HepG2 (cell line): ENCODE results near the gene JPT1. TPM values are rescaled to one million over a fixed set of nuclear protein-coding genes. Genes with fewer than 3 reads are reported as not detected.

Experiments
- ATAC-seq: fragments of 200-7000 bp; cut with Tn5 transposase; 3 replicates; pipeline ENCODE4 v1.9.1; 2020; ENCODE audit warnings: mild to moderate bottlenecking, moderate library complexity
- BruUV-seq: library from RNA; stranded (reverse); fragments of 400-500 nt; replicated peaks from 2 replicates; lab custom pipeline; 2021; lab: Mats Ljungman, UMichigan
- CTCF ChIA-PET: fragments of 300-600 bp; formaldehyde crosslinking; extraction: SDS; loops from one replicate; lab custom pipeline; 2021; ENCODE audit warnings: low total read pairs, inconsistent platforms, low intra/inter-chr PET ratio; lab: Yijun Ruan, JAX
- POLR2A ChIA-PET: fragments of 350-600 bp; sonication (Branson Sonifier 250); formaldehyde crosslinking; loops from one replicate; lab custom pipeline; 2020; ENCODE audit warnings: antibody characterized with exemption, inconsistent platforms; lab: Yijun Ruan, JAX
- DNase-seq: peaks from one replicate; pipeline ENCODE4 v3.0.0-alpha.2; 2015; ENCODE audit warnings: low spot score
- FAIRE-seq: peaks from 3 replicates; lab custom pipeline; 2011; peaks lifted over from hg19 to GRCh38; lab: Jason Lieb, UNC
- H2AFZ ChIP-seq: one replicate; pipeline ENCODE4 v1.6.1; 2011; ENCODE audit warnings: low read length, inconsistent platforms
- H3K27ac ChIP-seq: fragments of 300-600 bp; 3 replicates; pipeline ENCODE4 v1.8.0; 2011; ENCODE audit warnings: mixed run types, mild to moderate bottlenecking, mixed read lengths, low read length, inconsistent platforms; ENCODE audit not compliant: insufficient read depth; ENCODE audit errors: extremely low read length
- H3K27me3 ChIP-seq, 2 experiments: fragments of 200-600 bp in 1 of 2; 2 replicates in 1 of 2; 3 replicates in 1 of 2; pipeline versions ENCODE4 v1.6.0 to v1.8.0; 2011; ENCODE audit warnings: low read length in 2 of 2, mild to moderate bottlenecking in 2 of 2, moderate library complexity in 2 of 2, inconsistent platforms in 1 of 2; ENCODE audit not compliant: insufficient read depth in 2 of 2, control insufficient read depth in 1 of 2
- H3K36me3 ChIP-seq, 2 experiments: fragments of 200-600 bp in 1 of 2; replicated peaks in 1 of 2; 2 replicates in 1 of 2; 3 replicates in 1 of 2; pipeline versions ENCODE4 v1.5.1 to v1.8.0; 2011; ENCODE audit warnings: low read length in 2 of 2, inconsistent platforms in 1 of 2; ENCODE audit not compliant: insufficient read depth in 2 of 2, control insufficient read depth in 1 of 2
- H3K4me1 ChIP-seq: 2 replicates; pipeline ENCODE4 v1.5.1; 2012; ENCODE audit warnings: low read length, inconsistent platforms; ENCODE audit not compliant: insufficient read depth
- H3K4me2 ChIP-seq: 2 replicates; pipeline ENCODE4 v1.6.0; 2011; ENCODE audit warnings: low read depth, low read length, inconsistent platforms
- H3K4me3 ChIP-seq, 3 experiments: fragments of 200-600 bp in 1 of 3; sonication (generic), shearing (Covaris generic) in 1 of 3; replicated peaks in 1 of 3; 2 replicates each; pipeline ENCODE4 v1.5.1; 2011 to 2016; ENCODE audit warnings: low read length in 3 of 3, inconsistent platforms in 2 of 3, low read depth in 2 of 3, mild to moderate bottlenecking in 2 of 3, control low read depth in 1 of 3, mixed read lengths in 1 of 3; ENCODE audit not compliant: insufficient read depth in 1 of 3
- H3K79me2 ChIP-seq: one replicate; pipeline ENCODE4 v1.6.1; 2011; ENCODE audit warnings: low read length, inconsistent platforms; ENCODE audit not compliant: insufficient read depth
- H3K9ac ChIP-seq: 2 replicates; pipeline ENCODE4 v1.6.0; 2011; ENCODE audit warnings: mild to moderate bottlenecking, low read depth, low read length, inconsistent platforms; ENCODE audit not compliant: insufficient read depth
- H3K9me3 ChIP-seq: 2 replicates; pipeline ENCODE4 v1.5.1; 2012; ENCODE audit warnings: mild to moderate bottlenecking, low read length
- H4K20me1 ChIP-seq: 2 replicates; pipeline ENCODE4 v1.6.0; 2011; ENCODE audit warnings: inconsistent platforms, mild to moderate bottlenecking, low read length, moderate library complexity; ENCODE audit not compliant: insufficient read depth
- CEBPG ChIP-seq: IDR thresholded peaks from 2 replicates; pipeline ENCODE4 v1.6.1; 2016
- GATAD1 ChIP-seq: IDR thresholded peaks from 2 replicates; pipeline ENCODE4 v1.6.1; 2016; ENCODE audit warnings: missing genetic modification reagents, missing compliant biosample characterization
- MYC ChIP-seq: sonication (generic); formaldehyde crosslinking; IDR thresholded peaks from 2 replicates; pipeline ENCODE4 v1.9.0; 2021; ENCODE audit warnings: missing genetic modification reagents, borderline replicate concordance
- NFYB ChIP-seq: sonication (generic); formaldehyde crosslinking; IDR thresholded peaks from 2 replicates; pipeline ENCODE4 v1.4.0; 2020; ENCODE audit warnings: missing genetic modification reagents
- PHF20 ChIP-seq: sonication (generic); formaldehyde crosslinking; IDR thresholded peaks from 2 replicates; pipeline ENCODE4 v1.5.0; 2020; ENCODE audit warnings: mild to moderate bottlenecking, missing genetic modification reagents
- PPARG ChIP-seq: conservative IDR thresholded peaks from 2 replicates; pipeline ENCODE4 v1.6.1; 2016; ENCODE audit warnings: missing biosample characterization, missing genetic modification reagents
- SATB2 ChIP-seq: sonication (generic); formaldehyde crosslinking; IDR thresholded peaks from 2 replicates; pipeline ENCODE4 v1.5.0; 2020; ENCODE audit warnings: missing genetic modification reagents
- SCMH1 ChIP-seq: sonication (generic); formaldehyde crosslinking; IDR thresholded peaks from 2 replicates; pipeline ENCODE4 v1.9.0; 2021; ENCODE audit warnings: missing genetic modification reagents, mild to moderate bottlenecking, borderline replicate concordance
- ZBTB37 ChIP-seq: sonication (generic); formaldehyde crosslinking; IDR thresholded peaks from 2 replicates; pipeline ENCODE4 v1.4.0; 2020; ENCODE audit warnings: mild to moderate bottlenecking, missing genetic modification reagents
- ZBTB8A ChIP-seq: sonication (generic); formaldehyde crosslinking; IDR thresholded peaks from 2 replicates; pipeline ENCODE4 v1.4.0; 2020; ENCODE audit warnings: mild to moderate bottlenecking, low read depth, missing genetic modification reagents, borderline replicate concordance
- ZEB1 ChIP-seq: IDR thresholded peaks from 2 replicates; pipeline ENCODE4 v1.6.1; 2012; ENCODE audit warnings: mild to moderate bottlenecking, low read depth, inconsistent platforms; ENCODE audit not compliant: insufficient replicate concordance
- ZNF292 ChIP-seq: sonication (generic); formaldehyde crosslinking; IDR thresholded peaks from 2 replicates; pipeline ENCODE4 v1.8.1; 2022; ENCODE audit warnings: mild to moderate bottlenecking, low read depth, missing genetic modification reagents, borderline replicate concordance
- ZNF30 ChIP-seq: sonication (generic); formaldehyde crosslinking; IDR thresholded peaks from 2 replicates; pipeline ENCODE4 v1.5.0; 2020; ENCODE audit warnings: mild to moderate bottlenecking, missing genetic modification reagents
- ZNF333 ChIP-seq: sonication (generic); formaldehyde crosslinking; IDR thresholded peaks from 2 replicates; pipeline ENCODE4 v1.4.0; 2020; ENCODE audit warnings: mild to moderate bottlenecking, missing genetic modification reagents, borderline replicate concordance
- ZNF564 ChIP-seq: sonication (generic); formaldehyde crosslinking; IDR thresholded peaks from 2 replicates; pipeline ENCODE4 v1.8.1; 2023; ENCODE audit warnings: mild to moderate bottlenecking, missing genetic modification reagents
- ZNF576 ChIP-seq: sonication (generic); formaldehyde crosslinking; IDR thresholded peaks from 2 replicates; pipeline ENCODE4 v1.4.0; 2020; ENCODE audit warnings: mild to moderate bottlenecking, missing genetic modification reagents
- ZNF724P ChIP-seq: sonication (generic); formaldehyde crosslinking; IDR thresholded peaks from 2 replicates; pipeline ENCODE4 v1.8.0; 2022; ENCODE audit warnings: missing genetic modification reagents, borderline replicate concordance
- ZNF747 ChIP-seq: sonication (generic); formaldehyde crosslinking; IDR thresholded peaks from 2 replicates; pipeline ENCODE4 v1.8.1; 2023; ENCODE audit warnings: missing genetic modification reagents, mild to moderate bottlenecking, borderline replicate concordance
- ZNF775 ChIP-seq: sonication (generic); formaldehyde crosslinking; IDR thresholded peaks from 2 replicates; pipeline ENCODE4 v1.4.0; 2020; ENCODE audit warnings: missing genetic modification reagents, mild to moderate bottlenecking, moderate library complexity, borderline replicate concordance
- WGBS: methylation state at CpG from one replicate; pipeline ENCODE4 v1.1.6; 2017; ENCODE audit warnings: low lambda C conversion rate; 5-methylcytosine and 5-hydroxymethylcytosine counted together
- in situ Hi-C: cut with HindIII; loops from 2 replicates; pipeline ENCODE4 v1.10.0; 2017; ENCODE audit warnings: low pct_unique_long_range_greater_than_20kb; ENCODE audit not compliant: extremely low pct_ligation_motif_present
- intact Hi-C: fragments of 100-400 bp; cut with micrococcal nuclease; formaldehyde crosslinking; loops from one replicate; pipeline ENCODE4 v1.10.0; 2022; ENCODE audit not compliant: unreplicated experiment
- polyA plus RNA-seq, 8 experiments: library from polyadenylated mRNA; depleted of rRNA in 3 of 8; stranded (reverse) in 7 of 8; unstranded in 1 of 8; fragments of >200 nt; fragmentation: Illumina TruSeq in 4 of 8; extraction: Trizol in 4 of 8; gene quantifications; 2 replicates each; pipeline versions ENCODE4 v1.2.1 to v1.2.3, GENCODE V29; 2011 to 2016; ENCODE audit warnings: low read depth in 4 of 8, missing spikeins in 1 of 8, mixed read lengths in 1 of 8; ENCODE audit not compliant: insufficient read depth in 1 of 8
- total RNA-seq, 5 experiments: library from RNA; depleted of rRNA; stranded (reverse); fragments of >200 nt; fragmentation: Illumina TruSeq; extraction: Trizol; gene quantifications; 2 replicates each; pipeline ENCODE4 v1.2.3, GENCODE V29; 2016; ENCODE audit warnings: low read depth in 1 of 5
- TF ChIP-seq, protein P1 (sequence below): sonication (generic); formaldehyde crosslinking; IDR thresholded peaks from 2 replicates; pipeline ENCODE4 v1.5.1; 2020; ENCODE audit warnings: mild to moderate bottlenecking, missing genetic modification reagents, moderate library complexity

The JPT1 gene
- total and polyA plus RNA-seq, 2 of the 13 experiments (the other 11 are each of a cell fraction or from before 2014, with no cell fraction given): 43.3 to 256 TPM

GRCh38 chr17:75110234-75110937, 43.9 kb downstream of the JPT1 start:
- FAIRE-seq (peak; percentile 18), ATAC-seq (peak; percentile 17), DNase-seq (no peak)
- H3K79me2 ChIP-seq: peaks cover 8% of the 10 kb centered on the region
- peak overlapping the region; percentile 82 for H2AFZ ChIP-seq
- H3K36me3 ChIP-seq: peaks cover 0 to 3% of the 10 kb centered on the region in 2 experiments; a peak in 3 of 5 replicates
- no peaks in the 10 kb centered on the region for H3K9me3 ChIP-seq
- peak overlapping the region; percentile 69 to 87 (median 79) for H3K4me3 ChIP-seq
- POLR2A ChIA-PET: interaction anchor here (0.6 to 2.0 kb wide), 28 partner anchors 9 to 151 kb away, joined by 3 to 14 read pairs (median 6); partner anchors contain the start of genes ATP5PD, CDR2L, GGA3 and JPT1
- H4K20me1 ChIP-seq: no peaks in the 10 kb centered on the region
- in situ Hi-C loops (loop anchor here (5.0 kb wide), 1 partner anchor 302 kb away; no protein-coding TSS in a partner anchor), intact Hi-C loops (loop anchor here (5.0 kb wide), 1 partner anchor 127 kb away; no protein-coding TSS in a partner anchor)
- peak overlapping the region; percentile 95 for H3K4me2 ChIP-seq
- H3K9ac ChIP-seq: peak overlapping the region; percentile 71; the same call in 1 of the 2 replicates
- H3K27me3 ChIP-seq: peaks cover 0 to 3% of the 10 kb centered on the region in 2 experiments; a peak in 1 of 5 replicates
- no peak overlapping the region for H3K27ac ChIP-seq
- 34% methylated on average over 33 of the region's 40 CpGs for WGBS
- CTCF ChIA-PET: interaction anchor here (1.6 kb wide), 1 partner anchor 41 kb away, joined by 6 read pairs; no protein-coding TSS in a partner anchor
- no TSS peak for BruUV-seq
- H3K4me1 ChIP-seq: peaks cover 52% of the 10 kb centered on the region
- TF ChIP-seq ZEB1 (peak; percentile 11), GATAD1 (CRISPR knock-in tag) (no peak), ZNF576 (CRISPR knock-in tag) (0 out of 2 replicates have a peak, but pooled peaks have one; percentile 57), ZBTB37 (CRISPR knock-in tag) (peak; percentile 56; the same call in 1 of the 2 replicates), CEBPG (CRISPR knock-in tag) (no peak), ZNF775 (CRISPR knock-in tag) (no peak), ZNF30 (no peak), ZNF292 (0 out of 2 replicates have a peak, but pooled peaks have one; percentile 38), MYC (CRISPR knock-in tag) (no peak), ZNF333 (CRISPR knock-in tag) (peak; percentile 84; the same call in 1 of the 2 replicates), NFYB (no peak), SATB2 (CRISPR knock-in tag) (no peak), ZNF564 (CRISPR knock-in tag) (no peak), ZNF747 (CRISPR knock-in tag) (peak; percentile 56; the same call in 1 of the 2 replicates), PHF20 (no peak), PPARG (CRISPR knock-in tag) (no peak), ZBTB8A (CRISPR knock-in tag) (no peak), ZNF724P (CRISPR knock-in tag) (no peak), SCMH1 (no peak)
- TF ChIP-seq, protein P1, sequence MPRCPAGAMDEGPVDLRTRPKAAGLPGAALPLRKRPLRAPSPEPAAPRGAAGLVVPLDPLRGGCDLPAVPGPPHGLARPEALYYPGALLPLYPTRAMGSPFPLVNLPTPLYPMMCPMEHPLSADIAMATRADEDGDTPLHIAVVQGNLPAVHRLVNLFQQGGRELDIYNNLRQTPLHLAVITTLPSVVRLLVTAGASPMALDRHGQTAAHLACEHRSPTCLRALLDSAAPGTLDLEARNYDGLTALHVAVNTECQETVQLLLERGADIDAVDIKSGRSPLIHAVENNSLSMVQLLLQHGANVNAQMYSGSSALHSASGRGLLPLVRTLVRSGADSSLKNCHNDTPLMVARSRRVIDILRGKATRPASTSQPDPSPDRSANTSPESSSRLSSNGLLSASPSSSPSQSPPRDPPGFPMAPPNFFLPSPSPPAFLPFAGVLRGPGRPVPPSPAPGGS: no peak; the same call in 1 of the 2 replicates
